Esophagus muscularis mucosa (tissue), 4 donors: ENCODE results near the gene TSHR. TPM values are rescaled to one million over a fixed set of nuclear protein-coding genes. Genes with fewer than 3 reads are reported as not detected.

Experiments used
- DNase-seq: peaks from one replicate; pipeline ENCODE4 v3.0.0-alpha.2; 2017; ENCODE audit errors: extremely low spot score
- H3K27ac ChIP-seq, 4 donors: fragments of 200-600 bp; sonication (generic); replicated peaks in 1 of 4; 1 replicate in 3 of 4; 2 replicates in 1 of 4; pipeline ENCODE4 v1.5.1; 2016 to 2019; ENCODE audit warnings: mild to moderate bottlenecking in 1 of 4
- H3K27me3 ChIP-seq, 4 donors: fragments of 200-600 bp; sonication (generic); one replicate each; pipeline versions ENCODE4 v1.5.1 to v1.6.0; 2016 to 2019
- H3K36me3 ChIP-seq, 4 donors: fragments of 200-600 bp; sonication (generic); one replicate each; pipeline ENCODE4 v1.5.1; 2016 to 2019
- H3K4me1 ChIP-seq, 4 donors: fragments of 200-600 bp; sonication (generic); one replicate each; pipeline ENCODE4 v1.5.1; 2016 to 2019
- H3K4me3 ChIP-seq, 4 donors: fragments of 200-600 bp; sonication (generic); 1 replicate in 2 of 4; 2 replicates in 2 of 4; pipeline ENCODE4 v1.5.1; 2016 to 2019; ENCODE audit warnings: mild to moderate bottlenecking in 4 of 4, moderate library complexity in 1 of 4
- H3K9me3 ChIP-seq, 4 donors: fragments of 200-600 bp; sonication (generic); 1 replicate in 3 of 4; 2 replicates in 1 of 4; pipeline ENCODE4 v1.5.1; 2016 to 2019
- EP300 ChIP-seq: sonication (generic); formaldehyde crosslinking; IDR thresholded peaks from one replicate; pipeline ENCODE4 v1.6.1; 2017; ENCODE audit warnings: antibody characterized with exemption
- POLR2A ChIP-seq: fragments of 450-650 bp; IDR thresholded peaks from one replicate; pipeline ENCODE4 v1.6.1; 2017; ENCODE audit warnings: antibody characterized with exemption, moderate library complexity, mild to moderate bottlenecking, low read depth
- POLR2AphosphoS5 ChIP-seq, 2 donors: sonication (generic); formaldehyde crosslinking; IDR thresholded peaks; one replicate each; pipeline ENCODE4 v1.6.1; 2017; ENCODE audit warnings: antibody characterized with exemption in 2 of 2
- WGBS: methylation state at CpG from one replicate; pipeline ENCODE4 v1.1.5; 2018; 5-methylcytosine and 5-hydroxymethylcytosine counted together
- intact Hi-C: fragments of 100-400 bp; cut with DNase I; formaldehyde crosslinking; loops from one replicate; pipeline ENCODE4 v1.15.1; 2023
- total RNA-seq, 4 donors: library from RNA; depleted of rRNA; stranded (reverse); fragments of >200 nt; gene quantifications; one replicate each; pipeline versions ENCODE4 v1.1.0 to v1.2.1, GENCODE V29; 2016
- TF ChIP-seq, protein P1 (sequence below), 3 experiments: fragments of 200-600 bp in 2 of 3; fragments of 450-650 bp in 1 of 3; sonication (generic) in 2 of 3; IDR thresholded peaks; one replicate each; pipeline ENCODE4 v1.5.1; 2017 to 2019; ENCODE audit warnings: antibody characterized with exemption in 3 of 3, mild to moderate bottlenecking in 2 of 3, moderate library complexity in 1 of 3

The TSHR gene
- total RNA-seq, 4 donors from 2014 or later: 0.17 TPM; not detected in 3

DNA sequence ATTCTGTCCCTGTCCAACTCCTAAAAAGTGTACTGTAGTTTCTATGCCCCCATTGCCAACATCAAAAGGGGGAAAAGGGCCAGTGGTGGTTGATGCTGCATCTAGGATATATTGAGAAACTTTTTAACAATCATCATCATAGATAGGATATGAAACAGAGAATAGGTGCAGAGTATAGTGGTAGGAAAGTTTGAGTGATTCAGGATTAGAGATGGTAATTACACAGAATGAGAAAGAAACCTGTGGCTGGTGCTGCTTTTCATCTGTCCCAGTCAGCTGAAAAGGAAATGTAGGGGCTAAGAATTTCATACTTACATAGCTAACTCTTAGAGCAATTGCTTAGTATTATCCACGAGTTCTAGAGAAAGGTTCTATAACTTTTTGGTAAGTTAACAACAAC, 197.8 kb downstream of the TSHR start:
- Histone ChIP-seq H3K4me1 (no peaks in the 10 kb centered on the region), H3K27me3 (no peaks in the 10 kb centered on the region), H3K4me3 (no peak overlapping the region), H3K36me3 (no peaks in the 10 kb centered on the region), H3K9me3 (no peaks in the 10 kb centered on the region), H3K27ac (no peak overlapping the region)
- DNase-seq: no peak
- TF ChIP-seq, protein P1, sequence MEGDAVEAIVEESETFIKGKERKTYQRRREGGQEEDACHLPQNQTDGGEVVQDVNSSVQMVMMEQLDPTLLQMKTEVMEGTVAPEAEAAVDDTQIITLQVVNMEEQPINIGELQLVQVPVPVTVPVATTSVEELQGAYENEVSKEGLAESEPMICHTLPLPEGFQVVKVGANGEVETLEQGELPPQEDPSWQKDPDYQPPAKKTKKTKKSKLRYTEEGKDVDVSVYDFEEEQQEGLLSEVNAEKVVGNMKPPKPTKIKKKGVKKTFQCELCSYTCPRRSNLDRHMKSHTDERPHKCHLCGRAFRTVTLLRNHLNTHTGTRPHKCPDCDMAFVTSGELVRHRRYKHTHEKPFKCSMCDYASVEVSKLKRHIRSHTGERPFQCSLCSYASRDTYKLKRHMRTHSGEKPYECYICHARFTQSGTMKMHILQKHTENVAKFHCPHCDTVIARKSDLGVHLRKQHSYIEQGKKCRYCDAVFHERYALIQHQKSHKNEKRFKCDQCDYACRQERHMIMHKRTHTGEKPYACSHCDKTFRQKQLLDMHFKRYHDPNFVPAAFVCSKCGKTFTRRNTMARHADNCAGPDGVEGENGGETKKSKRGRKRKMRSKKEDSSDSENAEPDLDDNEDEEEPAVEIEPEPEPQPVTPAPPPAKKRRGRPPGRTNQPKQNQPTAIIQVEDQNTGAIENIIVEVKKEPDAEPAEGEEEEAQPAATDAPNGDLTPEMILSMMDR (IDR thresholded peaks at IDR 0.05): no peak
- no peak for TF ChIP-seq POLR2AphosphoS5 (IDR thresholded peaks at IDR 0.05)
- no peak for TF ChIP-seq EP300
- TF ChIP-seq POLR2A: no peak
- 87% methylated on average over 1 of the region's 1 CpG for WGBS
- intact Hi-C loops: no loop called here

DNA sequence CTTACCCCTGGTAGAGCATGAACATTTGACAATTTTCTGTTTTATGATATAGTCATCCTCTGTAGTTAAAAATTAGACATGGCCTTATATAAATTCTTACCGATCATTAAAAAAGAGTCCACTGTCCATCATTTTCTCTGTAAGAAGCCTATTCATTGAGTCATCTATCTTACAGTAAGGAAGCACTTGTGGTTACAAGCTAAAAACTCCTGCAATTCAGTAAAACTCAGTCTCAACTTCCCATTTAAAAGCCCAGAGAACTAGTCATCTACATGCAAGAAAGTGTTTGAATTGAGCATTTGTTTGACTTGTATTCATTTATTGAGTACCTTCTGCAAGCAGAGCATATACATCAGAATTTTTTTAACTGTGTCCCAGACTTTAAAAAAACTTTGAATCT, 202.0 kb downstream of the TSHR start:
- Histone ChIP-seq H3K4me1 (no peaks in the 10 kb centered on the region), H3K4me3 (no peak overlapping the region), H3K36me3 (no peaks in the 10 kb centered on the region), H3K27me3 (no peaks in the 10 kb centered on the region), H3K27ac (no peak overlapping the region), H3K9me3 (no peaks in the 10 kb centered on the region)
- WGBS: 68% methylated on average over 1 of the region's 1 CpG
- no peak for DNase-seq
- TF ChIP-seq POLR2A: no peak
- TF ChIP-seq, protein P1 (IDR thresholded peaks at IDR 0.05): no peak
- TF ChIP-seq POLR2AphosphoS5 (IDR thresholded peaks at IDR 0.05): no peak
- TF ChIP-seq EP300: no peak
- intact Hi-C loops: no loop called here

DNA sequence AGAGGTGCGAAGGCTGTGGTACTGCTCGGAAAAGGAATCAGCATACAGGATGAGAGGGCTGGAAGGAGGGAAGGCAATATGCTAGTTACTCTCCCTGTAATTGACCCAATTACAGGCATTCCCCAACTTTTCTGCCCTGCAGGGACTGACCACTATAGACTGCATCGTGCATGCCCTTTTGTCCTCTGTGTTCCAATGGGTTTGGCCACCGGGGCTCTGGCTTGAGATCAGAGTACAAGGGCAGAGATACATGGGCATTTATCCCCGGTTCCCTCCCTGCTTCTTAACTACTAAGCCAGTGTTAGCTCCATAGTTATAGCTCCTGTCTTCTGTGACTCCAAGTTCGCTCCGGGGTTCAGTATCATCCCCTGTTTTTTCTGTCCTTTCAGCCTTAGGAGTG, 205.7 kb downstream of the TSHR start:
- Histone ChIP-seq H3K9me3 (no peaks in the 10 kb centered on the region), H3K27ac (no peak overlapping the region), H3K36me3 (no peaks in the 10 kb centered on the region), H3K4me3 (no peak overlapping the region), H3K4me1 (no peaks in the 10 kb centered on the region), H3K27me3 (no peaks in the 10 kb centered on the region)
- WGBS: 88% methylated on average over 7 of the region's 7 CpGs
- TF ChIP-seq EP300 (no peak), POLR2AphosphoS5 (IDR thresholded peaks at IDR 0.05) (no peak), POLR2A (no peak)
- TF ChIP-seq, protein P1 (IDR thresholded peaks at IDR 0.05): no peak
- intact Hi-C loops: no loop called here
- no peak for DNase-seq

DNA sequence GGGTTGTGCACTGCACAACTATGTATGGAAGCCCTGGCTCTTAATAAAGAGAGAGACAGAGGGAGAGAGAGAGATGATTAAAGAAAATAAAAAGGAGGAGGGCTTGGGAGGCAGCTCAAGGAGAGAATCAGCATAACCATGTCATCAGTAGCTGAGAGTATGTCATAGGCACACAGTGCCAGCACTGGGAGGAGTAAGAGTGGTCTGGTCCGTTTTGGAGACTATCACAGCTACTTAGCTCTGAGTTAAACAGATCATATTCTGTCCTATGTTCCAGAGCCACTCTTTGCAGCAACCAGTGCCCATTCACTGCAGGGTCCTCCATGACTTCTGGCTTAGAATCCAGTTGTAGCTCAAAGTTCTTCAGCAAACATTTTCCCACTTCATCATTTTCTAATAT, 206.3 kb downstream of the TSHR start:
- Histone ChIP-seq H3K27me3 (no peaks in the 10 kb centered on the region), H3K36me3 (no peaks in the 10 kb centered on the region), H3K4me1 (no peaks in the 10 kb centered on the region), H3K9me3 (no peaks in the 10 kb centered on the region), H3K4me3 (no peak overlapping the region), H3K27ac (no peak overlapping the region)
- 80% methylated on average over 1 of the region's 1 CpG for WGBS
- intact Hi-C loops: no loop called here
- DNase-seq: no peak
- no peak for TF ChIP-seq POLR2A
- TF ChIP-seq POLR2AphosphoS5 (IDR thresholded peaks at IDR 0.05): no peak
- TF ChIP-seq, protein P1 (IDR thresholded peaks at IDR 0.05): no peak
- no peak for TF ChIP-seq EP300

DNA sequence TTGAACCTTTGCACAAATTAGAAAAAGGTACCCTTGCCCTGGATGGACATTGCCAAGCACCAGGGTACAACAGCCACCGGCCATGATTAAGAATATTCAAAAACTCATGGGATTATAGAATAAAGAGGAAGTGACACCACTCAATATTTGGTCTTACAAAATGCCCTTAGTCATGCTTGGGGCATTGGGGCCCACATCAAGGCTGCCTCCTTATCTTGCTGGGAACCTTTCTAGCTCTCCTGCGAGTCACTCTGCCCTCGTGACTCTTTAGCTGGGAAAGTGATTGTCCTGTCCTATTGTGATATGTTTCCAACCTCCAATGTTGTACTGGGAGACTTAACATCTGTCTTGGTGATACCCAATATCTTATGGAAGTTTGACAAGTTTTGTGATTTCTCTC, 207.5 kb downstream of the TSHR start:
- H3K36me3 ChIP-seq: no peaks in the 10 kb centered on the region
- no peak overlapping the region for H3K4me3 ChIP-seq
- intact Hi-C loops: no loop called here
- DNase-seq: no peak
- WGBS: 80% methylated on average over 3 of the region's 3 CpGs
- no peaks in the 10 kb centered on the region for H3K4me1 ChIP-seq
- H3K9me3 ChIP-seq: no peaks in the 10 kb centered on the region
- H3K27ac ChIP-seq: no peak overlapping the region
- TF ChIP-seq POLR2A (no peak), POLR2AphosphoS5 (IDR thresholded peaks at IDR 0.05) (no peak), EP300 (no peak)
- TF ChIP-seq, protein P1 (IDR thresholded peaks at IDR 0.05): no peak
- H3K27me3 ChIP-seq: no peaks in the 10 kb centered on the region
